IPS-20b (cell line): ENCODE results near the gene NANOGP8.

Experiments used
- H3K27ac ChIP-seq: one replicate; pipeline ENCODE4 v1.5.1; 2013; ENCODE audit warnings: low read length
- H3K27me3 ChIP-seq: 2 replicates; pipeline ENCODE4 v1.6.1; 2013; ENCODE audit warnings: mild to moderate bottlenecking, low read length, inconsistent platforms; ENCODE audit not compliant: insufficient read depth
- H3K36me3 ChIP-seq: 2 replicates; pipeline ENCODE4 v1.6.1; 2013; ENCODE audit warnings: low read depth, mild to moderate bottlenecking, inconsistent platforms, low read length, moderate library complexity; ENCODE audit not compliant: insufficient read depth
- H3K4me1 ChIP-seq: 2 replicates; pipeline ENCODE4 v1.6.1; 2013; ENCODE audit warnings: mild to moderate bottlenecking, control low read depth, inconsistent platforms, low read length, moderate library complexity; ENCODE audit not compliant: insufficient read depth
- H3K4me3 ChIP-seq: 2 replicates; pipeline ENCODE4 v1.5.1; 2013; ENCODE audit warnings: mild to moderate bottlenecking, low read length, inconsistent platforms
- H3K9ac ChIP-seq: 2 replicates; pipeline ENCODE4 v1.6.1; 2013; ENCODE audit warnings: low read depth, mild to moderate bottlenecking, inconsistent platforms, low read length, moderate library complexity
- H3K9me3 ChIP-seq: 2 replicates; pipeline ENCODE4 v1.6.1; 2013; ENCODE audit warnings: mild to moderate bottlenecking, low read depth, low read length, inconsistent platforms; ENCODE audit not compliant: insufficient read depth

Gene NANOGP8

DNA sequence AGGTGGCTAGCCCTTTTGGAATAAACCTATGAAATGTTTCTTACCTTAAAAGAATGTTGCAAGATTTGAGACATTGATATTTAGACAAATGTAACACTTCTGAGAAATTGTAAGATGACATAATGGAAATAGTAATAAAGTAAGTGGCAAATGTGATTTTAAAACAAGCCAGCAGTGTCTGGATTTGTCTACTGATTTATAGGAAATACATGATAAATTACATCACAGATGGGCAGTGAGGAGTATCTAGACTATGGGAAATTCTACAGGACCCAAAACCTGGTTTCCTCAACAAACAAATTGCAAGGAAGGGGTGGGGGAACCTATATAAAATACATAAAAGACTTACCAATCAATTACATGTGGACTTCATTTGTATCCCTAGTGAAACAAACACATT, 37.1 kb downstream of the NANOGP8 start:
- no peak overlapping the region for H3K9ac ChIP-seq
- no peak overlapping the region for H3K27ac ChIP-seq
- H3K9me3 ChIP-seq: no peaks in the 10 kb centered on the region
- H3K4me1 ChIP-seq: no peaks in the 10 kb centered on the region
- H3K27me3 ChIP-seq: no peaks in the 10 kb centered on the region
- no peaks in the 10 kb centered on the region for H3K36me3 ChIP-seq
- H3K4me3 ChIP-seq: no peak overlapping the region

DNA sequence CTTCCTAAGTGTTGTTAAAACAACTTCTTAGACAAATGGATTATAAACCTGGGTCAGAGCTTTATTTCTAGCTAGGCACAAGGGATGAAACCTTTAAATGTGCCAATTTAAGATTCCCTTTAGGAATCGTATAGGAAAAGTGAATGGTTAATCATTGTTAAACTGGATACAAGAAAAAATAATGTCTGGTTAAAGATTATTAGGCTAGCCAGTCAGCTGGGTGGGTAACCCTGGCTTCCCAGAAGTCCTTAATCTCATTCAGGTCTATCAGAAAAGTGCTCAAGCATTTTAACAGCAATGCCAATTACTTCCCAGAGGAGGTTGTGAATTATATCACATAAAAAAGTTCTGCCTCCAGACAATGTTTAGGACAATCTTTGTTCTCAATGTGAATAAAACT, 37.6 kb downstream of the NANOGP8 start:
- no peak overlapping the region for H3K9ac ChIP-seq

DNA sequence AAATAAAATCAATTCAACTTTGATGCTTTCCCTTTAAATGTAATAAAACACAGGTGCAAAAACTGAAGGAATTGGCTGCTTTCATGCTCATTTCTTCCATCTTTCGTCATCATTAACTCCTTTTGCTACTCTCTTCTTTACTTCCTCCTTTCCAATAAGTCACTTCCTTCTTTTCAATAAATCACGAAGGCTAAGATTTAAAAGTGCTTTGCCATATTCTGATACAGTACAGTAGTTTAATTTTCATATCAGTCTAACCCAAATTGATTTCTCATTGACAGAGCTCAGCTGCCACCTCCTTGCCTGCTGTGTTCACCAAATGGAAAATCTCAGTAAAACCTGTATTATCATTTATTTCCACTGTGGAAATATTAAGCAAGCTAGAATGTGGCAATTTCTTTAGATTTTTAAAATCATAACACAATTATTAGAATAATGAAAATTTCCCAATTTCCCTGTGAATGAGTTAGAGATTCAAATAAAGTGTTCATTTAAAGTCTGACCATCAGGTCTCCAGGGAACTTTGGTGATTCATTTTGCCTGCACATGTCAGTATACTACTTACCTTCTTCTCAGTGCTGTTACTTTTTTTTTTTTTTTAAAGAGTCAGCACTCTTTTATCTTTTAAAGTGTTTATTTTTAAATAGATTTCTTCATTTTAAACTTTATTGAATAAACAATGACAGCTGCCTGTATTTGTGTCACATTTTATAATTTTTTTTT, 41.6 kb downstream of the NANOGP8 start:
- H3K27ac ChIP-seq: no peak overlapping the region
- H3K4me3 ChIP-seq: no peak overlapping the region
- no peaks in the 10 kb centered on the region for H3K36me3 ChIP-seq
- no peaks in the 10 kb centered on the region for H3K27me3 ChIP-seq
- peaks cover 12% of the 10 kb centered on the region; the same call in 1 of the 2 replicates for H3K4me1 ChIP-seq
- no peak overlapping the region for H3K9ac ChIP-seq
- H3K9me3 ChIP-seq: no peaks in the 10 kb centered on the region

More for the DNA sequence above, 37.6 kb downstream of the NANOGP8 start:
- Histone ChIP-seq H3K36me3 (no peaks in the 10 kb centered on the region), H3K27me3 (no peaks in the 10 kb centered on the region), H3K4me3 (no peak overlapping the region), H3K9me3 (no peaks in the 10 kb centered on the region), H3K4me1 (no peaks in the 10 kb centered on the region), H3K27ac (no peak overlapping the region)

DNA sequence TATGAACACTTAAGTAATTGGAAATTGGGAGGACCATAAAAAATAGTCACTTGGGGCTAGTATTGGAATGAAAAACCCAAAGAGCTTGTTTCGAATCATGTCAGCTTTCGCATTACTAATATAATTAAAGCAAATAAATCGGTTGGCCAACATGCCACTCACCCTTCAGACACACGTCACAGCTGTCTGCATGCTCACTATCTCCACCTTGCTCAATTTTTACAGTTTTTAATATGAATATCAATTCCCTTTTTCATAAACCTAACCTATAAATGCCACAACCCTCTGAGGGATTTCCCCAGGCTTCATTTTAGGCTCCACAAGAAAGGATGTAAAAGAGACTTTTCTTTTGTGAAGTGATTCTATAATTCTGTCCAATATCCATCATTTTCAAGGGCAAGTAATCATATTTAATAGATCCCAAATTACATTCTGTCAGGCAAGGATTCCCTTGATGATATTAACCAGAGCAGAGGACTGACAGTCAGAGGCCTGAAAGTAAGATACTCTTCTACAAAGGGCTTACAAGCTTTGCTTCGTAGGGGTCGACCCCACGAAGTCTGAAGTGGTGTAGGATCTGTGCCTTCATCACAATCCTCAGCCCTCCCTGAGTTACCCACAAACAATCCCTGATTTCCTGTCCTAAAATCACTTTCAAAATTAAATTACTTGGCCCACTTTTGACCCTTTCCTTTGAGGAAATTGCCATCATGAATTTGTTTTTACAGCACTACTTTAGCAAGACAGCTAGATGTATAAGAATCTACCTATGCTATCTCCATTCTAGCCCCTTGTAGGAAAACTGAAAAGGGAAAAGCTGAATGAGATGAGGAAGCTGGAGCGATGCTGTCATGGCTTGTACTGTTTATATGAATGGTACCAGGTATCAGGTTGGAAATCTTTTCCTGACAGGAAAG, 44.5 kb downstream of the NANOGP8 start:
- Histone ChIP-seq H3K27ac (no peak overlapping the region), H3K4me1 (peaks cover 14% of the 10 kb centered on the region; the same call in 1 of the 2 replicates), H3K9me3 (no peaks in the 10 kb centered on the region), H3K9ac (no peak overlapping the region; the same call in 1 of the 2 replicates), H3K4me3 (no peak overlapping the region), H3K36me3 (no peaks in the 10 kb centered on the region), H3K27me3 (no peaks in the 10 kb centered on the region)

DNA sequence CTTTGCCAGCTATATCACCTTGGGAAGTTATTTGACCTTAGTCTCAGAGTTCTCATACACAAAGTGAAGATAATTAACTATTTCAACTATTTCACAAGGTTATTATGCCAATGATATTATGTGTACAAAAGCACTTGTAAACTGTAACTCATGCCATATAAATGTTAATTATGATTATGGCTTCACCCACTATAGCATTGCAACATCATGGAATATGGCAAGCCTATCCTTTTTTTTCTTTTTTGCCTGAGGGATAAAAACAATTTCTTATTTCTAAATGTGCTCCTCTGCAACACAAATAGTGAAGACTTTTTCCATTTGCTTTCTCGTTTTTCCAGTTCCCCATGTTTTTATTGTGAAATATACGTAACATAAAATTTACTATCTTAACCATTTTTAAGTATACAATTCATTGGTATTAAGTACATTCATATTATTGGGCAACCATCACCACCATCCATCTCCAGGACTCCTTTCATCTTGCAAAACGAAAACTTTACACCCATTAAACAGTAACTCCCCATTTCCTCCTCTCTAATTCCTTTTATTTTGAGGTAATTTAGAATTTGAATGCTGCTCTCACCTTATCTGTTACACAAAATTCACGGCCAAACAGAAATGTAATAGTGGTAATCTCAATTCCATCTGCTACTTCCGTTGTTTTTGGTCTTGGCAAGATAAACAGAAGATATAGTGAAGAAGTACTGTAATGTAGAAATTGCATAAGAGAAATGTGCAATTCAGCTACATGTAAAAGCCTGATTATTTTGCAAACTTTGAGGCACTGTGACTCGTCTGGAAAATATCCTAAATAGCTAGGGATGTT, 46.3 kb downstream of the NANOGP8 start:
- Histone ChIP-seq H3K27ac (no peak overlapping the region), H3K27me3 (no peaks in the 10 kb centered on the region), H3K9me3 (no peaks in the 10 kb centered on the region), H3K9ac (no peak overlapping the region), H3K36me3 (no peaks in the 10 kb centered on the region), H3K4me3 (no peak overlapping the region), H3K4me1 (peaks cover 14% of the 10 kb centered on the region; the same call in 1 of the 2 replicates)
